Measurements from ENCODE around the gene HOOK1. TPM values are rescaled to one million over a fixed set of nuclear protein-coding genes. Genes with fewer than 3 reads are reported as not detected.
"Not testable (repeated sequence)": the region's sequence is repeated elsewhere in the genome, so short reads cannot be mapped to it uniquely, and the experiment has no call there.

HOOK1 gene
- total RNA-seq, 1 experiment from 2014 or later, result 42.0 TPM

DNA sequence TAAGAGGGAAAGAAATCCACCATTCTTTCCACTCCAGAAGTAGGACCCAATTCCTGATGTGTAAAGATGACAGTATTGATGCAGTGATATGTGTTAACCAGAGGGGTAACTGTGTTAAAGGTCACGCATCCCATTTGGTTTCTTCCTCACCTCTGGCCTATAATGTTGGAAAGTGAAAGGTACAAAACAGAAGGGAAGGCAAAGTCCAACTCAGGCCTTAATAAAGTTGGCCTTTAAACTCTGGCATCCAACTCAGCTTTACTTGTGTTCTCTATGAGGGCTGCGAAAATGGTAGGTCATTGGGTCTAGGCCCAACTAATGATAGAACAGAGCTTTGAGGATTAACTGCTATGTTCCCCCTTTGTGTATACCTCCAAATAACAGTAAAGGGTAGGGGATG is 93.9 kb downstream of the HOOK1 start:
- Histone ChIP-seq H3K23ac (ENCODE audit: insufficient read length, low read depth, low read length) (no peak overlapping the region), H2BK5ac (ENCODE audit: insufficient read length, low read length) (no peak overlapping the region), H4K91ac (ENCODE audit: insufficient read length, low read depth, low read length) (no peak overlapping the region), H2BK15ac (ENCODE audit: low read depth, low read length) (no peak overlapping the region), H2BK120ac (ENCODE audit: low read depth, low read length, poor library complexity, severe bottlenecking) (no peak overlapping the region), H2AFZ (ENCODE audit: low read length) (no peak overlapping the region), H3K56ac (ENCODE audit: insufficient read length, low read depth, low read length) (no peak overlapping the region), H3K4me2 (ENCODE audit: insufficient read depth, insufficient read length, low read length) (no peak overlapping the region), H3K14ac (ENCODE audit: insufficient read depth, low read length) (no peak overlapping the region), H4K8ac (replicated peaks; ENCODE audit: insufficient read length, low read depth, low read length) (no peak overlapping the region), H2BK20ac (ENCODE audit: low read depth, low read length, poor library complexity, severe bottlenecking) (no peak overlapping the region), H3K23me2 (ENCODE audit: insufficient read length, low read depth, low read length, poor library complexity, severe bottlenecking) (no peaks in the 10 kb centered on the region), H2AK5ac (ENCODE audit: insufficient read length, low read length) (no peak overlapping the region), H3T11ph (ENCODE audit: low read length) (no peak overlapping the region), H3K79me2 (ENCODE audit: insufficient read depth, low read length) (no peaks in the 10 kb centered on the region), H3K27me3 (ENCODE audit: insufficient read depth, low read length) (no peaks in the 10 kb centered on the region), H3K4ac (ENCODE audit: low read depth, low read length) (no peak overlapping the region), H3K9ac (ENCODE audit: extremely low read depth, insufficient read length, low read length) (no peak overlapping the region), H4K20me1 (ENCODE audit: control insufficient read depth, insufficient read depth, insufficient read length) (no peaks in the 10 kb centered on the region), H2BK12ac (ENCODE audit: insufficient read length, low read depth, low read length) (no peak overlapping the region), H3K18ac (ENCODE audit: insufficient read length, low read depth, low read length) (no peak overlapping the region), H4K5ac (ENCODE audit: insufficient read length, low read depth, low read length) (no peak overlapping the region), H3K79me1 (ENCODE audit: insufficient read depth, low read depth, low read length, poor library complexity, severe bottlenecking) (no peaks in the 10 kb centered on the region), H3K4me1 (ENCODE audit: insufficient read depth, low read length) (no peaks in the 10 kb centered on the region), H3K27ac (ENCODE audit: insufficient read length, low read depth, low read length) (no peak overlapping the region), H3K9me3 (ENCODE audit: control insufficient read depth, low read depth, low read length) (no peaks in the 10 kb centered on the region)
- H3K9me3 Mint-ChIP-seq, result no peaks in the 10 kb centered on the region
- H3K27ac Mint-ChIP-seq, result no peak overlapping the region
- H3K4me1 Mint-ChIP-seq, result peaks cover 7% of the 10 kb centered on the region in 2 experiments
- WGBS (ENCODE audit: extremely low coverage, insufficient read length, low lambda C conversion rate), result no CpG with 5 or more reads among the region's 2 CpGs
- TF ChIP-seq, protein P1, sequence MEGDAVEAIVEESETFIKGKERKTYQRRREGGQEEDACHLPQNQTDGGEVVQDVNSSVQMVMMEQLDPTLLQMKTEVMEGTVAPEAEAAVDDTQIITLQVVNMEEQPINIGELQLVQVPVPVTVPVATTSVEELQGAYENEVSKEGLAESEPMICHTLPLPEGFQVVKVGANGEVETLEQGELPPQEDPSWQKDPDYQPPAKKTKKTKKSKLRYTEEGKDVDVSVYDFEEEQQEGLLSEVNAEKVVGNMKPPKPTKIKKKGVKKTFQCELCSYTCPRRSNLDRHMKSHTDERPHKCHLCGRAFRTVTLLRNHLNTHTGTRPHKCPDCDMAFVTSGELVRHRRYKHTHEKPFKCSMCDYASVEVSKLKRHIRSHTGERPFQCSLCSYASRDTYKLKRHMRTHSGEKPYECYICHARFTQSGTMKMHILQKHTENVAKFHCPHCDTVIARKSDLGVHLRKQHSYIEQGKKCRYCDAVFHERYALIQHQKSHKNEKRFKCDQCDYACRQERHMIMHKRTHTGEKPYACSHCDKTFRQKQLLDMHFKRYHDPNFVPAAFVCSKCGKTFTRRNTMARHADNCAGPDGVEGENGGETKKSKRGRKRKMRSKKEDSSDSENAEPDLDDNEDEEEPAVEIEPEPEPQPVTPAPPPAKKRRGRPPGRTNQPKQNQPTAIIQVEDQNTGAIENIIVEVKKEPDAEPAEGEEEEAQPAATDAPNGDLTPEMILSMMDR (conservative IDR thresholded peaks at IDR 0.05), result no peak
- no peak for DNase-seq
- H3K36me3 Mint-ChIP-seq (ENCODE audit: insufficient read depth in 1 of 3, low read depth in 3 of 3), result no peaks in the 10 kb centered on the region
- H3K4me3 Mint-ChIP-seq, result no peak overlapping the region
- H3K27me3 Mint-ChIP-seq (ENCODE audit: low read depth), result no peaks in the 10 kb centered on the region

DNA sequence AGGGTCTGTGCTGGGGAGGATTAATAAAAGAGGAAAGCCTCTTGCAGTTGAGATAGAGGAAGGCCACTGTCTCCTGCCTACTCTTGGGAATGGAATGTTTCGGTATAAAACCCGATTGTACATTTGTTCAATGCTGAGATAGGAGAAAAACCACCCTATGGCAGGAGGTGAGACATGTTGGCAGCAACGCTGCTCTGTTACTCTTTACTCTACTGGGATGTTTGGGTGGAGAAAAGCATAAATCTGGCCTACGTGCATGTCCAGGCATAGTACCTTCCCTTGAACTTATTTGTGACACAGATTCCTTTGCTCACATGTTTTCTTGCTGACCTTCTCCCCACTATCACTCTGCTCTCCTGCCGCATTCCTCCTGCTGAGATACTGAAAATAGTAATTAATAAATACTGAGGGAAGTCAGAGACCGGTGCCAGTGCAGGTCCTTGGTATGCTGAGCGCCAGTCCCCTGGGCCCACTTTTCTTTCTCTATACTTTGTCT is 100.1 kb downstream of the HOOK1 start:
- not testable (repeated sequence) for H2BK120ac ChIP-seq (ENCODE audit: low read depth, low read length, poor library complexity, severe bottlenecking); H3K23ac ChIP-seq (ENCODE audit: insufficient read length, low read depth, low read length); H3K27ac Mint-ChIP-seq; H3K9me3 ChIP-seq (ENCODE audit: control insufficient read depth, low read depth, low read length); H2BK12ac ChIP-seq (ENCODE audit: insufficient read length, low read depth, low read length); H3K4me1 Mint-ChIP-seq; H2BK5ac ChIP-seq (ENCODE audit: insufficient read length, low read length); H2AK5ac ChIP-seq (ENCODE audit: insufficient read length, low read length); H2BK15ac ChIP-seq (ENCODE audit: low read depth, low read length); H3K79me1 ChIP-seq (ENCODE audit: insufficient read depth, low read depth, low read length, poor library complexity, severe bottlenecking); H3K9ac ChIP-seq (ENCODE audit: extremely low read depth, insufficient read length, low read length); H3K36me3 Mint-ChIP-seq (ENCODE audit: insufficient read depth in 1 of 3, low read depth in 3 of 3); H3K4me2 ChIP-seq (ENCODE audit: insufficient read depth, insufficient read length, low read length); H3K23me2 ChIP-seq (ENCODE audit: insufficient read length, low read depth, low read length, poor library complexity, severe bottlenecking); DNase-seq; H3K56ac ChIP-seq (ENCODE audit: insufficient read length, low read depth, low read length); H4K91ac ChIP-seq (ENCODE audit: insufficient read length, low read depth, low read length); H4K20me1 ChIP-seq (ENCODE audit: control insufficient read depth, insufficient read depth, insufficient read length); H4K8ac ChIP-seq (replicated peaks; ENCODE audit: insufficient read length, low read depth, low read length); H3K79me2 ChIP-seq (ENCODE audit: insufficient read depth, low read length); H3K4ac ChIP-seq (ENCODE audit: low read depth, low read length); H2BK20ac ChIP-seq (ENCODE audit: low read depth, low read length, poor library complexity, severe bottlenecking); H3K4me1 ChIP-seq (ENCODE audit: insufficient read depth, low read length); H3K18ac ChIP-seq (ENCODE audit: insufficient read length, low read depth, low read length); H4K5ac ChIP-seq (ENCODE audit: insufficient read length, low read depth, low read length); H3K27ac ChIP-seq (ENCODE audit: insufficient read length, low read depth, low read length); H3K14ac ChIP-seq (ENCODE audit: insufficient read depth, low read length); H3K9me3 Mint-ChIP-seq; H3T11ph ChIP-seq (ENCODE audit: low read length); H3K27me3 Mint-ChIP-seq (ENCODE audit: low read depth); H2AFZ ChIP-seq (ENCODE audit: low read length); H3K27me3 ChIP-seq (ENCODE audit: insufficient read depth, low read length); H3K4me3 Mint-ChIP-seq
- WGBS (ENCODE audit: extremely low coverage, insufficient read length, low lambda C conversion rate), result no CpG with 5 or more reads among the region's 7 CpGs

Data from H9 (cell line).